GM23248 (cell line): ENCODE data around the gene CERT1. TPM values are rescaled to one million over a fixed set of nuclear protein-coding genes. Genes with fewer than 3 reads are reported as not detected.
"Not testable (repeated sequence)": the region's sequence is repeated elsewhere in the genome, so short reads cannot be mapped to it uniquely, and the experiment has no call there.

Experiments
- DNase-seq: peaks from one replicate; pipeline ENCODE4 v3.0.0-alpha.2; 2015
- H2AFZ ChIP-seq: fragments of 200-600 bp; sonication (generic); 2 replicates; pipeline ENCODE4 v1.6.1; 2016; ENCODE audit warnings: antibody characterized with exemption
- H3F3A ChIP-seq: fragments of 200-600 bp; sonication (generic); 2 replicates; pipeline ENCODE4 v1.6.1; 2016; ENCODE audit warnings: mild to moderate bottlenecking, antibody characterized with exemption, mixed run types; ENCODE audit not compliant: insufficient read depth
- H3K27ac ChIP-seq: fragments of 200-600 bp; sonication (generic); 2 replicates; pipeline ENCODE4 v1.5.1; 2016; ENCODE audit warnings: mild to moderate bottlenecking
- H3K27me3 ChIP-seq: fragments of 200-600 bp; sonication (generic); replicated peaks from 2 replicates; pipeline ENCODE4 v1.6.1; 2016; ENCODE audit warnings: mild to moderate bottlenecking; ENCODE audit not compliant: insufficient read depth
- H3K36me3 ChIP-seq: fragments of 200-600 bp; sonication (generic); 2 replicates; pipeline ENCODE4 v1.6.1; 2016; ENCODE audit warnings: low read depth, mild to moderate bottlenecking
- H3K4me1 ChIP-seq: fragments of 200-600 bp; sonication (generic); 2 replicates; pipeline ENCODE4 v1.6.1; 2016; ENCODE audit warnings: mild to moderate bottlenecking; ENCODE audit not compliant: insufficient read depth
- H3K4me2 ChIP-seq: fragments of 200-600 bp; sonication (generic); one replicate; pipeline ENCODE4 v1.6.1; 2016; ENCODE audit warnings: mild to moderate bottlenecking; ENCODE audit not compliant: unreplicated experiment
- H3K4me3 ChIP-seq: fragments of 200-600 bp; sonication (generic); 2 replicates; pipeline ENCODE4 v1.5.1; 2016; ENCODE audit warnings: mild to moderate bottlenecking
- H3K79me2 ChIP-seq: fragments of 200-600 bp; sonication (generic); 2 replicates; pipeline ENCODE4 v1.6.1; 2016; ENCODE audit warnings: mild to moderate bottlenecking; ENCODE audit not compliant: insufficient read depth
- H3K9ac ChIP-seq: fragments of 200-600 bp; sonication (generic); 2 replicates; pipeline ENCODE4 v1.6.1; 2016; ENCODE audit warnings: mild to moderate bottlenecking
- H3K9me2 ChIP-seq: fragments of 200-600 bp; sonication (generic); 2 replicates; pipeline ENCODE4 v1.6.1; 2016; ENCODE audit warnings: mixed run types, mild to moderate bottlenecking, moderate library complexity; ENCODE audit not compliant: insufficient read depth
- H3K9me3 ChIP-seq: fragments of 200-600 bp; sonication (generic); one replicate; pipeline ENCODE4 v1.6.1; 2017; ENCODE audit warnings: low read depth
- H4K20me1 ChIP-seq: fragments of 200-600 bp; sonication (generic); 2 replicates; pipeline ENCODE4 v1.6.0; 2016; ENCODE audit not compliant: insufficient read depth
- EZH2 ChIP-seq: fragments of 200-600 bp; sonication (generic); IDR thresholded peaks from 2 replicates; pipeline ENCODE4 v1.6.1; 2018; ENCODE audit warnings: antibody characterized with exemption, mild to moderate bottlenecking; ENCODE audit not compliant: insufficient read depth, poor library complexity, severe bottlenecking
- EZH2phosphoT487 ChIP-seq: fragments of 200-600 bp; sonication (generic); IDR thresholded peaks from 2 replicates; pipeline ENCODE4 v1.6.1; 2018; ENCODE audit warnings: antibody characterized with exemption, moderate library complexity, mild to moderate bottlenecking, low read depth; ENCODE audit not compliant: insufficient read depth
- WGBS, 2 experiments: methylation state at CpG; one replicate each; pipeline ENCODE4 v1.1.6; 2015 to 2017; ENCODE audit warnings: low lambda C conversion rate in 2 of 2, low coverage in 1 of 2; ENCODE audit errors: missing lambda C conversion rate in 2 of 2; 5-methylcytosine and 5-hydroxymethylcytosine counted together
- in situ Hi-C: fragments of 300-500 bp; cut with MboI; formaldehyde crosslinking; loops from 2 replicates; pipeline ENCODE4 v1.15.0; 2020
- polyA plus RNA-seq: library from polyadenylated mRNA; unstranded; fragments of >200 nt; fragmentation: Nextera tagmentation; extraction: Ambion mirVana; gene quantifications from 2 replicates; pipeline ENCODE4 v1.2.1, GENCODE V29; 2016
- total RNA-seq: library from RNA; depleted of rRNA; stranded (reverse); fragments of >200 nt; shearing (Covaris generic); gene quantifications from 2 replicates; pipeline ENCODE4 v1.2.3, GENCODE V29; 2014

Gene CERT1
- total and polyA plus RNA-seq, 2 experiments from 2014 or later = 15.2 to 17.3 TPM

GRCh38 chr5:75336615-75337336 lies 174.7 kb downstream of the CERT1 start, which contains the start of gene HMGCR:
HMGCR (plus strand) TSS chr5:75337220; CDS start chr5:75342606, 5,386 bp downstream.
- WGBS, 2 experiments = 1 to 2% methylated on average over 52 to 56 of the region's 56 CpGs
- DNase-seq = peak; percentile 100
- Histone ChIP-seq H3F3A (peaks cover 7% of the 10 kb centered on the region), H3K36me3 (no peaks in the 10 kb centered on the region), H3K4me3 (peak within 1 kb of the TSS; percentile 85), H3K9me2 (no peaks in the 10 kb centered on the region), H3K9me3 (no peaks in the 10 kb centered on the region), H2AFZ (peak within 1 kb of the TSS; percentile 88), H3K79me2 (peaks cover 46% of the 10 kb centered on the region), H3K9ac (peak within 1 kb of the TSS; percentile 93), H3K27ac (peak within 1 kb of the TSS; percentile 89), H4K20me1 (peaks cover 1% of the 10 kb centered on the region; the same call in 1 of the 2 replicates), H3K27me3 (no peaks in the 10 kb centered on the region), H3K4me2 (peak within 1 kb of the TSS; percentile 89), H3K4me1 (peaks cover 30% of the 10 kb centered on the region)
- in situ Hi-C loops = no loop called here
- TF ChIP-seq EZH2phosphoT487 (no peak), EZH2 (no peak)

GRCh38 chr5:75335952-75336614 lies 175.3 kb downstream of the CERT1 start:
- H3K9me2 ChIP-seq = no peaks in the 10 kb centered on the region
- H3K4me3 ChIP-seq = peak overlapping the region; percentile 85
- 12 to 15% methylated on average over 12 of the region's 12 CpGs for whole genome bisulfite sequencing, 2 experiments
- peak overlapping the region; percentile 88 for H2AFZ ChIP-seq
- H3K79me2 ChIP-seq = peaks cover 39% of the 10 kb centered on the region
- peaks cover 23% of the 10 kb centered on the region for H3K4me1 ChIP-seq
- no peaks in the 10 kb centered on the region for H3K9me3 ChIP-seq
- TF ChIP-seq EZH2phosphoT487 (no peak), EZH2 (no peak)
- H3K36me3 ChIP-seq = no peaks in the 10 kb centered on the region
- H4K20me1 ChIP-seq = no peaks in the 10 kb centered on the region
- in situ Hi-C loops = no loop called here
- peak overlapping the region; percentile 83 for H3K9ac ChIP-seq
- DNase-seq = peak; percentile 92
- H3K27ac ChIP-seq = peak overlapping the region; percentile 89
- no peaks in the 10 kb centered on the region for H3K27me3 ChIP-seq
- H3K4me2 ChIP-seq = peak overlapping the region; percentile 85
- peaks cover 7% of the 10 kb centered on the region; the same call in 1 of the 2 replicates for H3F3A ChIP-seq

- DNase-seq = no peak
- no peak overlapping the region for H3K4me2 ChIP-seq
- H3F3A ChIP-seq = peaks cover 7% of the 10 kb centered on the region; the same call in 1 of the 2 replicates
- H3K9me2 ChIP-seq = no peaks in the 10 kb centered on the region
- no peaks in the 10 kb centered on the region for H3K9me3 ChIP-seq
- peaks cover 33% of the 10 kb centered on the region for H3K79me2 ChIP-seq
- 79 to 92% methylated on average over 2 of the region's 2 CpGs for WGBS, 2 experiments
- peaks cover 18% of the 10 kb centered on the region for H3K4me1 ChIP-seq
- H3K4me3 ChIP-seq = no peak overlapping the region
- TF ChIP-seq EZH2 (no peak), EZH2phosphoT487 (no peak)
- no peaks in the 10 kb centered on the region for H3K36me3 ChIP-seq
- peak overlapping the region; percentile 88; the same call in 1 of the 2 replicates for H2AFZ ChIP-seq
- no peak overlapping the region for H3K27ac ChIP-seq
- H4K20me1 ChIP-seq = no peaks in the 10 kb centered on the region
- in situ Hi-C loops = no loop called here
- no peaks in the 10 kb centered on the region for H3K27me3 ChIP-seq
- no peak overlapping the region; the same call in 1 of the 2 replicates for H3K9ac ChIP-seq
These were observed 175.9 kb downstream of the CERT1 start for GRCh38 chr5:75335486-75335885.

GRCh38 chr5:75334413-75334812 lies 177.0 kb downstream of the CERT1 start:
- H3K9me3 ChIP-seq, H2AFZ ChIP-seq, H3K9me2 ChIP-seq, H3K27me3 ChIP-seq, H3K4me2 ChIP-seq, H3K36me3 ChIP-seq, H3F3A ChIP-seq, H3K9ac ChIP-seq, H3K4me3 ChIP-seq, in situ Hi-C loops, H4K20me1 ChIP-seq, DNase-seq, H3K27ac ChIP-seq: not testable (repeated sequence)
- Histone ChIP-seq H3K4me1 (peaks cover 10% of the 10 kb centered on the region; the same call in 1 of the 2 replicates), H3K79me2 (peaks cover 22% of the 10 kb centered on the region)
- 78 to 84% methylated on average over 10 of the region's 10 CpGs for WGBS, 2 experiments

- H3K4me3 ChIP-seq, H3K9me2 ChIP-seq, DNase-seq, H3K4me2 ChIP-seq, H3K27ac ChIP-seq, H3K9ac ChIP-seq, H3K4me1 ChIP-seq, in situ Hi-C loops, H4K20me1 ChIP-seq, H3K36me3 ChIP-seq, H2AFZ ChIP-seq, H3K9me3 ChIP-seq, H3K27me3 ChIP-seq, H3F3A ChIP-seq: not testable (repeated sequence)
- H3K79me2 ChIP-seq = peaks cover 16% of the 10 kb centered on the region
- WGBS, 2 experiments = 95 to 96% methylated on average over 8 to 21 of the region's 23 CpGs
These were observed 177.7 kb downstream of the CERT1 start for GRCh38 chr5:75333759-75334158.
